Fibroblast of peridontal ligament (primary cell): ENCODE data around the gene STX17.

ENCODE experiments used
- DNase-seq: peaks from one replicate; pipeline ENCODE4 v3.0.0-alpha.2; 2010; ENCODE audit errors: extremely low read depth

Gene STX17

DNA sequence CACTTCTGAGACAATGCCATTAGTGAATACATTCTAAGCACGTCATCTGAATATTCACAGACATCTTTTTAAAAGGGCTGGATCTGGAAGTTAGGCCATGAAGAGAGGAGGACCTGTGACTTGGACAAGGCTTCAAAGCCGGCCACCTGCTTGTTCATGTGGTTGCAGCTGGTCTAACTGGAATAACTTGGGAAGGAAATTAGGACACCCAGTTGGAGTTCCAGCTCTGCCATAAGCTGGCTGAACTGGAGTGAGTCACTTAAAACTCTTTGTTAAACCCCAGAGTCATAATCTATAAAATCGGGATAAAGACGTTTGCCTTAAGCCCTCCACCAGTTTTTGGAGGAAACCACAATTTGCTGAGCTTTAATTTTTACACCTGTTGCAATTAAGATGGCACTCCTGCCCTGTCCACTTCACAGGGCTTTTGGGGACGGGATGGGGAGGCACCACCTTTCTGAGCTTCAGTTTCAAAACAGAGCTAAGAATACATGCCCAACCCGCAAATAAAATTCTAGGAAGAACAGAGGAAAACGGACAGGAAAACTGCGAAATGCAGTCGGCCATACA lies 536 bp upstream of the STX17 start:
- DNase-seq: no peak

GRCh38 chr9:99907208-99907532 lies 716 bp downstream of the STX17 start:
- no peak for DNase-seq

DNA sequence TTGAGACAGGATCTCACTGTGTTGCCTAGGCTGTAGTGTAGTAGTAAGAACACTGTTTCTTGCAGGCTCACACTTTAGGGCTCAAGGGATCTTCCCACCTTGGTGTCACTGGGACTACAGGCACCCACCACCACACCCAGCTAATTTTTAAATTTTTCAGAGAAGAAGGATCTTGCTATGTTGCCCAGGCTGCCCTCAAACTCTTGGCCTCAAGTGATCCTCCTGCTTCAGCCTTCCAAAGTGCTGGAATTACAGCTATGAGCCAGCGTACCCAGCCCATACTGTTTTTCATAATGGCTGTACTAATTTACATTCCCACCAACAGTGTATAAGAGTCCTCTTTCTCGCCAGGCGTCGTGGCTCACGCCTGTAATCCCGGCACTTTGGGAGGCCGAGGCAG lies 5.1 kb downstream of the STX17 start:
- no peak for DNase-seq

GRCh38 chr9:99916650-99917049 lies 10.2 kb downstream of the STX17 start:
- no peak for DNase-seq

DNA sequence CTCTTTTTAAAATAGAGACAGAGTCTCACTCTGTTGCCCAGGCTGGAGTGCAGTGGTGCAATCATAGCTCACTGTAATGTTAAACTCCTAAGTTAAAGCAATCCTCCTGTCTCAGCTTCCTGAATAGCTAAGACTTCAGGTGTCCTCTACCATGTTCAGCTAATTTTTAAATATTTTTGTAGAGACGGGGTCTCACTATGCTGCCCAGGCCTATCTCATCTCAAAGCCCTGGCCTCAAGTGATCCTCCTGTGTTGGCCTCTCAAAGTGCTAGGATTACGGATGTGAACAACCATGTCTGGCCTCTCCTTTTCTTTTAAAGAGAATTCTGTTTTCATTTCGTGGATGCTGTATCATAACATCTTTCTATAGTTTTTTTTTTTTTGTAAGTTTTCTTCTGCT lies 11.7 kb downstream of the STX17 start:
- no peak for DNase-seq

DNA sequence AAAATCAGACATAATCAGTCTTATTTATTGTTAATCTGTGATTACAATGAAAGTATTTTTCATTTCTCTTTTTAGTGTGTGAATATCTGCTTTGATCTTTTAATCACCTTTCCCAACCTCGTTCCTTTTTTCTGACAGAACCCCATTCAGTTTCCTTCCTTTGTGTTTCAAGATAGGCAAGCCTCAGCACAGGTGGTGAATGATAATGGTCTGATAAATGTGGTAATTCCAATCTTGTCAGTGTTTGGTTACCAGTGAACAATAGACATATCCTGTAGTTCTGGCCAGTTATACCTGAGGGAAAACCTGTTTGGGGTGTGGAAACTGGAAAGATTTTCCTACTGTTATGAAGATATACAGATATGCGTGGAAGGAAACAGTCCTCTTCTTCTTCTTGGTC lies 13.5 kb downstream of the STX17 start:
- no peak for DNase-seq

- DNase-seq: no peak
Measured at GRCh38 chr9:99921875-99922710, 15.6 kb downstream of the STX17 start.

- DNase-seq: no peak
Measured at GRCh38 chr9:99922711-99923030, 16.2 kb downstream of the STX17 start.

- no peak for DNase-seq
Measured at GRCh38 chr9:99925541-99925940, 19.1 kb downstream of the STX17 start.

DNA sequence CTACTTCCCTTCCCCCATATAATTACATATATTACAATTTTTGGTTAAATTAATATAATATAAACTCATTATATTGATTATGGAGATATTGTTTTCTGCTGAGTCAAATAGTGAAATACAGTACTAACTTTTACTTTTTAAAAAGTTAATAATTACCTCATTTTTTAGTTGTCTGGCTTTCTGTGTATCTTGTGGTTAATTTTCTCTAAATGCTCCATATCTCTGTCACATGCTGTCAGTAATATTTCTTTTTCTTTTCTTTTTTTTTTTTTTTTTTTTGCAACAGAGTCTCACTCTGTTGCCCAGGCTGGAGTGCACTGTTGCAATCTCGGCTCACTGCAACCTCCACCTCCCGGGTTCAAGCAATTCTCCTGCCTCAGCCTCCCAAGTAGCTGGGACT lies 23.2 kb downstream of the STX17 start:
- DNase-seq: no peak

DNA sequence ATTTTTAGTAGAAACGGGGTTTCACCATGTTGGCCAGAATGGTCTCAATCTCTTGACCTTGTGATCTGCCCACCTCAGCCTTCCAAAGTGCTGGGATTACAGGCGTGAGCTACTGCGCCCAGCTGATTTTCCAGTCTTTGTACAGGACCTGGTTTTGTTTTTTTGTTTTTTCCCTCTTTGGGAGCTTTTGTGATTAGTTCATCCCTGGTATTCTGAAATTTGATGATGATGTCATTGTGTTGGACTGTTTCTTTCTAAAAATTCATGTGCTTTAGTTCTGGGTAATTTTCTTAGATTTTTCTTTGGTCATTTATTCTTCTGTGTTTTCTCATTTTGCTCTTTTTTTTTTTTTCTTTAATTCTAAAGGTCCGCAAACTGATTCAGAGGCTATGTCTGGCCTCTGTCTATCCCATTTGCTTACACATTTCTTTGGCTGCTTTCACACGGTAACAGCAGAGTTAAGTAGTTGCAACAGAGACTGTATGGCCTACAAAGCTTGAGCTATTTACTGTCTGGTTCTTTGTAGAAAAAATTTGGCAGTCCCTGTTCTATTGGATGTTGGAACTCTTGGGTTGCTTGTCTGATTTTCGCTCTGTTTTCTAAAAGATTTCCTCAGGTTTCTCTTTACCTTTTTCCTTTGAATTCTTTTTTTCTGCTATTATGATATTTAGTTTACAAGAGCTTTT lies 24.8 kb downstream of the STX17 start:
- peak; percentile 55 for DNase-seq

GRCh38 chr9:99936947-99937587 lies 30.6 kb downstream of the STX17 start:
- DNase-seq: no peak

- DNase-seq: no peak
Measured at GRCh38 chr9:99947395-99947794, 40.9 kb downstream of the STX17 start.

- DNase-seq: no peak
Measured at GRCh38 chr9:99948482-99948881, 42.0 kb downstream of the STX17 start.

DNA sequence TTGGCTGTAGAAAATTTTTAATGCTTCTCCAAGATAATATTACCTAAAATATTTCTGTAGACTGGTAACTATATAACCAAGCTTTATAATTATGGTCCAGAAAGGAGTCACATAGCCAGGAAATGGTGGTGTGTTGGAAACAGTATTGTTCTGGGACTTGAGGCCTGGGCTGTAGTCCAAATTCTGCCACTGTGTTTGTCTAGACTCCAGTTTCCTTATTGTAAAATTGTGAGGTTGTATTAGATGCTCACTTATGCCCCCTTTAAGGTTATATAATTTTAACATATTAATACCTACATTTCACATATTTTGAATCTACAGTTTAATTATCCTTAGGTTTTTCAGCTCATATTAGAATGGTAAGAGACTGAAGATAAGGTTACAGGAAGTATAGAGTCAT lies 42.4 kb downstream of the STX17 start:
- peak; percentile 49 for DNase-seq

DNA sequence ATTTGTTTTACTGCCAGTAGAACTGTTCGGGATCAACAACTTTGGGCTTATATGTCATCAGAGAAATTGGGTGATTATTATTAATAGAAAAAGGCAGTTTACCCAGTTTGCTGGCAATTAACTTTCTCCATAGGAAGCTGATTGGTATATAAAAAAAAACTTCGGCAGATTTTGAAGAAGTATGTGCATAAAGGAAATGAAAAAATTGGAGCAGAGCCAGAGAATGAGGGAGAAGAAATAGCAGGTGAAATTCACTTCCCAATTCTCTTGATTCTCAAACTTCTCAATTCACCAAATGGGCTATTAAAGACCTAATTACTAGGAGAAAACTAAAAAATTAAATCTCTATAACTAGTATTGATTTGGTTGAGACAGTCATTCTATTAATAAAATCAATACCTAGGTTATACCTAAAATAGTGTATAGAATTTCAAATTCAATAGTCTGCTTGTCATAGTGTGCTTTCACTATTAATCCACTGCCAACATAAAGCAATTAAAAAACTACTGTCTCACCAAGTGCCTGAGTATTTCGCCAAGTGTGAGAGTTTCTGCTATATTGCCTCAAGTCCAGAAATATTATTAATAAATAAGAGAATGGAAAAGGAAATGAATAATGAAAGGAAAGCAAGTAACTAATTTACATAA lies 47.5 kb downstream of the STX17 start:
- DNase-seq: no peak

- DNase-seq: peak; percentile 30
Measured at GRCh38 chr9:99954819-99955218, 48.4 kb downstream of the STX17 start.

DNA sequence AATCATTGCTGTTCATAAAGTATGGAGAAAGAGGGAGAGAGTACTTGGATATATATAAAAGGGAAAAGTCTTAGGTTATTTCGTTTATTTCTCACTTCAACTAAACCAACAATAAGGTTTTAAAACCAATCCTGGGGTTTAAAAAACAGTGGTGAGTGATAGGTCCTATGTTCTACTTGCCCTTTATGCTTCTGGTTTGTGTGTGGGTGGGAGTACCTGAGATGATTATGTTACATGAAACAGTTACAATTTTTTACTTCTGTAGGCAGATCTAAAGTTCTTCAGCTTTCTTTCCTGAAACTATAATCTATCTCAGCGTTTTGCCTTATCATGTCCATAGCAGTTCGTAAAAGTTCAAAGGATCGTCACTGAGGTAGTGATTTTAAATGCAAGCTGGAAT lies 49.2 kb downstream of the STX17 start:
- DNase-seq: no peak

DNA sequence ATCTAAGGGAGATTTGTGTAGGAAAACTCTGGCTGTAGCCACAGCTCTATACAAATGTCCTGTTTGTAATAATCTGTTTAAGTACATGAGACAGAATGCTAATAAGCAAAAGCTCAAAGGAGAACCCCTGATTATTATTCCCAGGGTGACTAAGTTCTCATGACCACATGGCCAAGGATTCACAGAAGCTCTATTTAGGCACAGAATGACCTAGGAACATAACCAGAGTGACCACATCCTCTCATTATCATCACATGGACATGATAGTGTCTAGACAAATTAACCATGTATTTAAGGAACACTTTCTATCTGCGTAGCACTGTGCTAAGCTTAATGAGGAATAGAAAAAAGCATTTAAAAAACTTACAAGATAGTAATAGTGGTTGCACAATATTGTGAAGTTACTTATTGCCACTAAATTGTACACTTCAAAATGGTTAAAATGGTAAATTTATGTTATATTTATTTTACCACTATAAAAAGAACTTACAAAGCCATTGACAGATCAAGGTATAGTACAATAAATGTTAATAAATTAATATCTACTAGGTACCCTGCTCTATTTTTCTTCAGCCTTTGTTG lies 56.3 kb downstream of the STX17 start:
- DNase-seq: no peak

DNA sequence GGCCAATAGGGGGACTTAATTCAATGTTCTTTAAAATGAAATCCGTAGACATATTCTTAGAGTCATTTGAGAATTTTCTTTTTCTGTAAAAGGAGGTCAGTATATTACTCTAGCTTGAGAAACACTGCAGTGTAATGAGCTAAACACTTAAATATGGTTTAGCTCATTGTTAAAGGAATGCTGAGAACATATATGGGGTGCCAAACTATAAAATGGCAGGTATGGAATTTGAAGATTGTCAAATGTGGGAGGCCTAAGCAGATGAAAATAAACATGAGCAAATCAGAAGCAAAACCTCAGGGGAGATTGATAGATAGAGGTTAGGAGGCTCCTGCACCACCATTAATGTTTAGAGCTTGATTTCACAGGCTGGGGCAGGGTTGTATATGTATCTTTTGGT lies 57.9 kb downstream of the STX17 start:
- peak; percentile 23 for DNase-seq

DNA sequence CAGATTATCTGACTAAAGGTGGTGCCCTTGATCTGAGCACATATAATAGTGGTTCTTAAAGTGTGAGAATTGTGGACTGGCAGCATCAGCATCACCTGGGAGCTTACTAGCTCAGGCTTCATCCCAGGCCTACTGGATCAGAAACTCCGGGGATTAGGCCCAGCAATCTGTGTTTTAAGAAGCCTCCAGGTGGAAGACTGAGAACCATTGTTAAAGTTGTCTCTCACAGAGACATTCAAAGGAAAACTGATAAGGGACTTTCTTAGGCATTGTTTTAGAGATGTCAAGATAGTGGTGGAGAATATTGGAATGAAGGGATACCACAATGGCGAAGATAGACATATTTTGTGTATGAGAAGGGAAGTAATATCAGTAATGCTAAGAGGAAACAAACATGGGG lies 59.5 kb downstream of the STX17 start:
- DNase-seq: no peak

GRCh38 chr9:99966716-99967115 lies 60.3 kb downstream of the STX17 start:
- DNase-seq: no peak
